ENCODE data around the gene KRT79.

KRT79 gene

GRCh38 chr12:52791271-52792184 is 42.6 kb downstream of the KRT79 start:
- no peak for DNase-seq (ENCODE audit: low spot score)

GRCh38 chr12:52790427-52791270 is 43.5 kb downstream of the KRT79 start:
- no peak for DNase-seq (ENCODE audit: low spot score)

- DNase-seq (ENCODE audit: low spot score): peak; percentile 28
Measured at GRCh38 chr12:52789637-52790426, 44.3 kb downstream of the KRT79 start.

GRCh38 chr12:52788876-52789636 is 45.1 kb downstream of the KRT79 start:
- no peak for DNase-seq (ENCODE audit: low spot score)

GRCh38 chr12:52788192-52788875 is 45.8 kb downstream of the KRT79 start:
- DNase-seq (ENCODE audit: low spot score): no peak

- DNase-seq (ENCODE audit: low spot score): peak; percentile 29
Measured at GRCh38 chr12:52787324-52788191, 46.6 kb downstream of the KRT79 start.

GRCh38 chr12:52784909-52785308 is 49.2 kb downstream of the KRT79 start:
- no peak for DNase-seq (ENCODE audit: low spot score)

- no peak for DNase-seq (ENCODE audit: low spot score)
Measured at GRCh38 chr12:52783563-52784316, 50.4 kb downstream of the KRT79 start.

GRCh38 chr12:52782502-52782901 is 51.6 kb downstream of the KRT79 start:
- DNase-seq (ENCODE audit: low spot score): no peak

- no peak for DNase-seq (ENCODE audit: low spot score)
Measured at GRCh38 chr12:52781399-52782082, 52.6 kb downstream of the KRT79 start.

GRCh38 chr12:52779914-52780313 is 54.2 kb downstream of the KRT79 start:
- no peak for DNase-seq (ENCODE audit: low spot score)

- DNase-seq (ENCODE audit: low spot score): no peak
Measured at GRCh38 chr12:52778833-52779232, 55.3 kb downstream of the KRT79 start.

- DNase-seq (ENCODE audit: low spot score): no peak
Measured at GRCh38 chr12:52777566-52777965, 56.5 kb downstream of the KRT79 start.

GRCh38 chr12:52776913-52777395 is 57.2 kb downstream of the KRT79 start, which contains the start of gene KRT76:
KRT76 (minus strand) TSS chr12:52777345; CDS start chr12:52777291, 54 bp downstream.
- DNase-seq (ENCODE audit: low spot score): no peak

- no peak for DNase-seq (ENCODE audit: low spot score)
Measured at GRCh38 chr12:52776435-52776834, 57.7 kb downstream of the KRT79 start.

GRCh38 chr12:52774629-52775250 is 59.4 kb downstream of the KRT79 start:
- DNase-seq (ENCODE audit: low spot score): no peak

GRCh38 chr12:52772772-52773171 is 61.3 kb downstream of the KRT79 start:
- no peak for DNase-seq (ENCODE audit: low spot score)

GRCh38 chr12:52772188-52772587 is 61.9 kb downstream of the KRT79 start:
- DNase-seq (ENCODE audit: low spot score): no peak
